ENCODE measurements around the gene GINS2.

The GINS2 gene

GRCh38 chr16:85689950-85690320 lies 1.2 kb upstream of the GINS2 start:
- no peak for DNase-seq (ENCODE audit: low read depth in 2 of 2)

DNA sequence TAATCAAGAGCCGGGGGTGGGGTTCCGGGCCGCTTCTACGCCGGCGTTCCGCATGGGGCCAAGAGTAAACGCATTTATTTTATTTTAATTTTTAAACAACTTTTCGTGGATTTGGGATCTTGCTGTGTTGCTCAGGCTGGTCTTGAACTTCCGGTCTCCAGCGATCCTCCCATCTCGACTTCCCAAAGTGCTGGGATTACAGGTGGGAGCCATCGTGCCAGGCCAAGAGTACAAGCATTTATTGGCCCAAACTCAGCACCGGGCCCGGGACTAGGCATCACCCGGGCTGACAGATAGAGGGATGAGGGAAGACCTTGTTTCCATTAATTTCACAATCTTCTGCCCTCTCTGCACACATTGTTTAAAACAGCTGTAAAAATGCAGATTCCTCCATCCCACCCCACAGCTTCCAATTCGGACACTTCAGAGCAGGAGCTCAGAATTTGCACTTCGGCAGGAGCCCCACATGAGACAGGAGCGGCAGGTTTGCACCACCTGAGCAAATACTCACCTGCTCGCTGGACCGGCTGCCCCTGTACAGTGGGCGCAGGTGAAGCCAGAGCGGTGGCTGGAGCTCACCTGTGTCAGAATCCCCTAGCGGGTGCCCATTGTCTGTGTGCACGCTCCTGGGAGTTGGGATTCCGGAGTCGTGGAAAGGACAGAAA lies 663 bp upstream of the GINS2 start:
- DNase-seq (ENCODE audit: low read depth in 2 of 2): no peak

DNA sequence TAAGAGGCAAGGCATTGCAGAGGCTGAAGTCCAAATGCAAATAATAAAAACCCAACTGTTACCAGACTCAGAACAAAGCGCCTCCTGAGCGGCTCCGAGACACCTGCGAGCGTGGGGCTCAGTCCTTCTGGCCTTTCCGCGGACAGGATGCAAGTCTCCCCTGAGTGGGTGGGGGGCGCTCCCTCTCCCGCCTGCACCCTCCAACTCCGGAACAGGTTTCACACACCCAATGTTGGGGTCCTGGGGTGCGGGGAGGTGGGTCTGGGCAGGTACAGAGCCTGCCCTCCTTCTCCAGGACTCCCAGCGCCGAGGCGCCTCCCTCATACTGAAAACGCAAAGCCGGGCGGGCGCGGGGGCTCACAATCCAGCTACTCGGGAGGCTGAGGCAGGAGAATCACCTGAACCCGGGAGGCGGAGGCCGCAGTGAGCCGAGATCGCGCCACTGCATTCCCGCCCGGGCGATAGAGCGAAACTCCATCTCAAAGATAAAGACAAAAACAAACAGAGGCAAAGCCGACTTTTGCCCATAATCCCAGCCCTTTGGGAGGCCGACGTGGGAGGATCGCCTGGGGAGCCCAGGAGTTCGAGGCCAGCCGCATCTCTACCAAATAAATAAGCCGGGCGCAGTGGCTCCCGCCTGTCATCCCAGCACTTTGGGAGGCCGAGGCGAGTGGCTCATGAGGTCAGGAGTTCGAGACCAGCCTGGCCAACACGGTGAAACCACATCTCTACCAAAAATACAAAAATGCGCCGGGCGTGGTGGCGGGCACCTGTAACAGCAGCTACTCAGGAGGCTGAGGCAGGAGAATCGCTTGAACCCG lies 893 bp downstream of the GINS2 start:
- DNase-seq (ENCODE audit: low read depth in 2 of 2): no peak

GRCh38 chr16:85686912-85687591 lies 1.7 kb downstream of the GINS2 start:
- DNase-seq (ENCODE audit: low read depth in 2 of 2): no peak

- DNase-seq (ENCODE audit: low read depth in 2 of 2): no peak
Observed at GRCh38 chr16:85685251-85685650, 3.5 kb downstream of the GINS2 start.

- DNase-seq (ENCODE audit: low read depth in 2 of 2): no peak
Observed at GRCh38 chr16:85683363-85683762, 5.4 kb downstream of the GINS2 start.

DNA sequence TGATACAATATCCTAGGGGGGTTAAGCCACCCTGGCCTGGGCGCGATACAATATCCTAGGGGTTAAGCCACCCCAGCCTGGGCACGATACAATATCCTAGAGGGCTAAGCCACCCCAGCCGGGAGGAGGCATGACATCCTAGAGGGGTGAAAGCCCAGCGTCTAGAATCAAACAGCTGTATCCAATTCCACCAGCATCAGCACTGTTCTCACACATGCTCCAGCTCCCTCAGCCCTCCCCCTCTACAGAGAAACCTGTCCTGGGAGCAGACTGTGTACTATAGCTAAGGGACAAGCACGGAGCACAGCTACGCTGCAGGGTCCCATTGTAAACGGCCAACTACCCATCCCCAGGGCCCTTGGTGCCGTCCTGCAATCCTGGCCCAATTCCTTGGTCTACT lies 6.2 kb downstream of the GINS2 start:
- DNase-seq (ENCODE audit: low read depth in 2 of 2): no peak

DNA sequence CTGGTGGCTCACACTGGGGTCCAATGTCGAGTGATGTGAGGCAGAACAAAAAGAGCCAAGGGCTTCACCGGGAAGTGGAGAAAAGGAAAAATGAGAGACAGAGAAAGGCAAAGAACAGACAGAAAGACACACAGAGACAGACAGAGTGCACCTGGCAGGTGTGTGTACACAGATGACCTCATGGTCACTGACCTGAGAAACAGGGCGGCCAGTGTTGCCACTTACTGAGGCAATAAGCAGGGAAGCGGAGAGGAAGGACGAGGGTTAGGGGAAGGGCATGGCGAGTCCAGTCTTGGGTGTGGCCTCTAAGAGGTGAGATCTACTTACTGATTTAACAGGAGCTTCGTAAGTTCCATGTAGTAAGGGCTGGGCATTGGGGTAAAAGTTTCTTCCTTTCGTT lies 7.5 kb downstream of the GINS2 start:
- no peak for DNase-seq (ENCODE audit: low read depth in 2 of 2)

DNA sequence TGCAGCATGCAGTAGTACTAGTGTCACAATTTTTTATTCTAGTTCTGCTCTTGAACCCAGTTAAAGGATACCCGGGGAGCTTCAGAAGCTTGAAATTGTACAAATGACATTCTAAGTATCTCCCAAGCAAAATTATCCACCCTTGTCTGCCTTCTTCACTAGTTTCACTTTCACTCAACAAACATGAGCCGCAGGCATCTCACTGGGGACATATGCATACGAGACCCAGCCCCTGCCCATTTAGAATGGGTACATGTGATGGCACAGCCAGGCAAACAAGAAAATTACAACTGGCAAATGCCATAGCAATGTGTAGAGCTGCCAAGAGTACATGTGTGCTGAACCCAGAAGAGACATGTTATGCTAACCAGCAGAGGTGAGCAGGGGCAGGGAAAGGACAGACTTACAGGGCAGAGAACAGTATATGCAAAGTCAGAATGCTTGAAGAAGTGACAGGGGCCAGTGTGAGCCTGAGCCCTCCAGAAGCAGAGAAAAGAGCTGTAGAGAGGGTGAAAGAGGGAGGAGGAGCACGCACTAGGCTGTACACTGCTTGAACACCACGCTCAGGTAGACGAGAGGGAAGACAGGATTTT lies 8.3 kb downstream of the GINS2 start:
- no peak for DNase-seq (ENCODE audit: low read depth in 2 of 2)

GRCh38 chr16:85679870-85680269 lies 8.9 kb downstream of the GINS2 start:
- DNase-seq (ENCODE audit: low read depth in 2 of 2): no peak

GRCh38 chr16:85678821-85679220 lies 9.9 kb downstream of the GINS2 start:
- no peak for DNase-seq (ENCODE audit: low read depth in 2 of 2)

DNA sequence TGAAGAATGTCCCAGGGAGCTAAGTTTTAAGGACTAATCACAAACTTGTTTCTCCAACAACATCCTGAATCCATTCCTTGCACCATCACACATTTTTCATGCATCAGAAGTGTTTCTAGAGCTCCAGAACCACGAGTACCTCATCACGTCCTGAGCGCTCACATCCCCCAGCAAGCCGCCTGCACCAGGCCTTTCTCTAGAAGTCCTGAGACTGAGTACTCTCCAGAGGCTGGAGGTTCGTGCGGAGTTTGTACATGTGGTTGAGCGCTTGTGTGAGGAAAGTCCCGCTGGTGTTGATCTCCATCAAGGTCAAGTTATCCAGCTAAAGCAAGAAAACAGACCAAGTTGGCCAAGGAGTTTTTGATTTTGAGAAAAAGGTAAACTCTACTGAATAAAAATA lies 10.7 kb downstream of the GINS2 start:
- no peak for DNase-seq (ENCODE audit: low read depth in 2 of 2)

GRCh38 chr16:85677383-85677967 lies 11.3 kb downstream of the GINS2 start:
- no peak for DNase-seq (ENCODE audit: low read depth in 2 of 2)

DNA sequence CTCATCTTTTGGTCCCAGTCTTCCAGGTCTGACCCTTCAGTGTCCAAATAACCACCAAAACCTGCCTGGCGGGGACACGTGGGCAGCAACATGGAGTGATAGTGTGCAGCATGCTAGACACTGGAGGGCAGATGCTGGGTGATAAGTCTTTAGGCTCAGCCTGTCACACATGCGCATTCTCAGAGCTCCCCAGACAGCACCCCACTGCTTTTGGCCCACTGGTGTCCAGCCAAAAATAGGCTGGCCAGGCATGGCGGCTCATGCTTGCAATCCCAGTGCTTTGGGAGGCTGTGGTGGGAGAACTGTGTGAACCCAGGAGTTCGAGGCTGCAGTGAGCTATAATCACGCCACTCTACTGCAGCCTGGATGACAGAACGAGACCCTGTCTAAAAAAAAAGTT lies 12.3 kb downstream of the GINS2 start:
- DNase-seq (ENCODE audit: low read depth in 2 of 2): no peak

DNA sequence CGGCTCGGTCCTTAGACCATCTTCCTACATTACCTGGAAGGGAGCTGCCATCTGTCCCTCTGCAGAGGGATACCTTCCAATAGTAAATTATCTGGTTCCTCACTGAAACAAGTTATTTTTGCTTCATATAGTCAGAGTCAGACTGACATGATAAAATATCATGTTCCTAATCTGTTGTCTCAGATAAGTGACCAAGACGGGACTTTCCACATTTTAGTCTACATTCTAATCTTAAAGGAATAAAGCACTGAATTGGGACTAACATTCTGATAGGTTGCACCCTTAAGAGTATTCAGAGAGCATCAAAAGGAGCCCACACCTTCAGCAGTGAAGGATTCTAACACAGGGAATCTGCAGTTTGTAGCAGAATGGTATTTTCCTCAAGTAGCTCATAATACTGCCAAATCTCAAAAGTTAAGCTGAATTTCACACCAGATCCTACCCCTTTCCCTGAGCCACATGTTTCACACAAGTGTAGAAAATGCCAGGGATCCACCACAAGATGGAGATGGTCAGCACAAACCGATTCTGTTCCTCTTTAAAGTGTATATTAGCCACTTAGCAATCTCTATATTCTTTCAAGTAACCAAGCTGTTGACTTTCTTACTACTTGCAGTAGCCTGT lies 13.4 kb downstream of the GINS2 start:
- no peak for DNase-seq (ENCODE audit: low read depth in 2 of 2)

DNA sequence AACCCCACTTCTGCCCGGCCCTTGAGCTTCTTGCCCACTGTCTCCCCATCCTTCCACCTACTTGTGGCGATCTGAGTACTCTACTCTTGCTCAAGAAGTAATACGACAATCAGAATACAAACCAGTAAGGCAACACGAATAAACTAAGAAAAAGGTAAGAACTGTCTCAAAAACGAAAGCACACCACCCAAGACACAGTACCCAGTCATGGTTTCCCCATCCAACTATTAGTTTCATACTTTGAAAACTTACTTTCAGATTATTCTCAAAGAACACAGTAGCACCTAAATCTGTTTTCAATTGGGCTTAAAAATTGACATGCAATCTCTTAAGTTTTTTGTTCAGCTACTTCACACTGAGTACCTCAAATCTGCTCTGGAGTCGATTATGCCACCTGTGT lies 13.9 kb downstream of the GINS2 start:
- DNase-seq (ENCODE audit: low read depth in 2 of 2): no peak

DNA sequence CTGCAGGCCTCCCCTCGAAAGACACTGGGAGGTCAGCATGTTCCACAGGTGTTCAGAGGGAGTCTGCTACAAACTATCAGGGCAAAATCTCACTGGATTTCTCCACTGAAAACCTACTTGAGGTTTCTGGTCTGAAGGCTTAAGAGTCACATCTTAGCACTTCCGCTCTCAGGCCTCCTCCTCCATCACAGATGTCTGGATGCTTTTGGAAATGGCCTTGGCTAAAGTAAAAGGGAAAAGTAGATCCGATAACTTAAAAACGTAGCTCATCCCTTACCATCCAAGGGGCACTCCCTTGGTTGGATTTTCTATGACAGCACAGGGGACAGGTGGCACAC lies 14.4 kb downstream of the GINS2 start:
- no peak for DNase-seq (ENCODE audit: low read depth in 2 of 2)

DNA sequence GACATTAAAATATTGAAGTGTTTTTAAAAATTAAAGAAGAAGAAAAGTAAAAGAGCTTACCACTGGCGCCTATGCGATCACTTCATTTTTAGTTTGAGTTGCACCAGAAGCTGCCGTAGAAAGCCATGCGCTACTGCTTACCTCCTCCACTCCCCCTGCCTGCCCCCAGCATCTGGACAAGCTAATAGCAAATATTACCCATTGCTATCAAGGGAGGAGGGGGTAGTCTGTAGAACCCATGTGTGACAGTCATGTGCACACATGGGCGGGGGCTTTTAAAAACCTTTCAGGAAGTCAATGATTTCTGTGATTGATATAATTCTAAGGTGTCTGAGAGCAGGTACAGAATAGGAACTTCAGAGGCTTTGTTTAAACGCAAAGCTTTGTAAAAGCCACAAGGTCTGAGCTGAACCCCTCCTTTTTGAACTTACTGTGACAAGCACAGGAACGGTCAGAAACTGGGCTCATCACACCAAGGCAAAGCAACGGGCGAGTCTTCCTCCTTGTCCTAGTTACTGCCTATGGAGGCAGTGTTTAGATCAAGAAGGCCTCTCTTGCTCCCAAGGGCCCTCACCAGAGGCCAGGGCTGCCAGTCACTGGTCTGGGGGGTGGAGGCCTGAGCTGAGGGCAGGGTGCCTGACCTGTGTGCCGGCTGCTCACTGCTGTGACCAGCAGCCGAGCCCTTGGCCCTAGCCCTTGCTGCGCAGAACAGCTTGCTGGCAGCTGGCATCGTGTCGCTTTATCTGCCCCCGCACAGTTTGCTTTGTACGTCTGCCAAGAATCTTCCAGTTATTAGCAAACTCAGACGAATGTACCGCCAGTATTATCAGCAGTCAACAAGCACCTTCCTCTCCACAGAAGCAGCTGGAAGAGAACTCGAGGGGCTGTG lies 15.0 kb downstream of the GINS2 start:
- DNase-seq (ENCODE audit: low read depth in 2 of 2): no peak

GRCh38 chr16:85670840-85671239 lies 17.9 kb downstream of the GINS2 start:
- no peak for DNase-seq (ENCODE audit: low read depth in 2 of 2)

DNA sequence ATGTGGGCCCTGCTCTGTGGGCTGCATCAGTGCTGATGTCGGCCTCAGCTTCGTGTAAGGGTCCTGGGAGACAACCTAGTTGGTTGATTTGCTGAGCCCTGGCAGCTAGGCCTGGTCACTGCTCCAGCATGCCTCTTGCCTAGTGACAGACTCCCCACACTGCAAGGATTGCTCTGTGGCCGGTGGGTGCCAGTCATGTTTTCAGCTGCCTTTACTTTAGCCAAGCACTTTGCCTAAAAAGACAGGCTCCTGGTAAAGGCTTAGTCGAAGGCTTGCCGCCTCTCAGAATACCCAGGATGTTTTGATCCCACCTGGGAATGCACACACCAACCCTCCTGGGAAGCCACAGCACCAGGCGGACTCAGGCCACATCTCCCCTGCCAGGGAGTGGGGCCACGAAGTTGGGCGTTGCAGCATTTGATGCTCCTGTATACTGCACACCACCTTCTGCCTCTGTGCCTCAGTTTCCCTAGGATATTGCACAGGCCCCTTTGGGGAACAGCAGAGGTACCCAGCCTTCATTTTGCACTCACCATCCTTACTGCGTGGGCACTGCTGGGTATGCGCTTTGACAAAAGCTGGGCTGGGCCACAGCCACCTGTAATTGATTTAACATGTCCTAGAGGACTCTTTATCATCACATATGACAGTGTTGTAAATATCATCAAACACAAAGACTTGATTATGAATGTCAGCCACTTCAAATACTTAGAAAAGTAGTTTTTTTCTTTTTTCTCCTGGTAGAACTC lies 19.9 kb downstream of the GINS2 start:
- DNase-seq (ENCODE audit: low read depth in 2 of 2): no peak
